Hematopoietic multipotent progenitor cell (in vitro differentiated cells): ENCODE data around the gene ZMYND15. TPM values are rescaled to one million over a fixed set of nuclear protein-coding genes. Genes with fewer than 3 reads are reported as not detected.
A peak's percentile ranks its signal among the peaks of the same experiment; 100 is the strongest.

Experiments
- DNase-seq, 3 donors: peaks; one replicate each; pipeline ENCODE4 v3.0.0-alpha.2; 2011 to 2015; ENCODE audit warnings: low read depth in 2 of 3, low spot score in 2 of 3
- total RNA-seq: library from RNA; depleted of rRNA; stranded (reverse); fragments of >200 nt; gene quantifications from one replicate; pipeline ENCODE4 v1.2.3, GENCODE V29; 2012

ZMYND15 gene
- total RNA-seq, 1 donor, result under 0.01 TPM

DNA sequence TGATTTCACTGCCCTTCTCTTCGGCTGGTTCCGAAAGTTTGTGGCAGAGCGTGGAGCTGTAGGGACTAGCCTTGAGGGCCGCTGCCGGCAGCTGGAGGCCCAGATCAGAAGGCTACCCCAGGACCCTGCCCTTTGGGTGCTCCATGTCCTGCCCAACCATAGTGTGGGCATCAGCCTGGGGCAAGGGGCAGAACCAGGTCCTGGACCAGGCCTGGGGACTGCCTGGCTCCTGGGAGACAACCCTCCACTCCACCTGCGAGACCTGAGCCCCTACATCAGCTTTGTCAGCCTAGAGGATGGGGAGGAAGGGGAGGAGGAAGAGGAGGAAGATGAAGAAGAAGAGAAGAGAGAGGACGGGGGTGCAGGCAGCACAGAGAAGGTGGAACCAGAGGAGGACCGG, 951 bp downstream of the ZMYND15 start:
- no peak for DNase-seq

DNA sequence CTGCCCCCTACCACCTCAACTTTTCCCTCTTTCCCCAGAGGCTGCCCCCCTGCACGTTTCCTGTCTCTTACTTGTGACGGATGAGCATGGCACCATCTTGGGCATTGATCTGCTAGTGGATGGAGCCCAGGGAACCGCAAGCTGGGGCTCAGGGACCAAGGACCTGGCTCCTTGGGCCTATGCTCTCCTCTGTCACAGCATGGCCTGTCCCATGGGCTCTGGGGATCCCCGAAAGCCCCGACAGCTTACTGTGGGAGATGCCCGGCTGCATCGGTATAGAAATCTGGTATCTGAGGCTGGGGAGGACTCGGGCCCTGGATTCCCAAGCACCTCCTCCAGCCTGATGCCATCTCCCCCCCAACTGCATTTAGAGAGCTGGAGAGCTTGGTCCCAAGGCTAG, 1.9 kb downstream of the ZMYND15 start:
- no peak for DNase-seq

DNA sequence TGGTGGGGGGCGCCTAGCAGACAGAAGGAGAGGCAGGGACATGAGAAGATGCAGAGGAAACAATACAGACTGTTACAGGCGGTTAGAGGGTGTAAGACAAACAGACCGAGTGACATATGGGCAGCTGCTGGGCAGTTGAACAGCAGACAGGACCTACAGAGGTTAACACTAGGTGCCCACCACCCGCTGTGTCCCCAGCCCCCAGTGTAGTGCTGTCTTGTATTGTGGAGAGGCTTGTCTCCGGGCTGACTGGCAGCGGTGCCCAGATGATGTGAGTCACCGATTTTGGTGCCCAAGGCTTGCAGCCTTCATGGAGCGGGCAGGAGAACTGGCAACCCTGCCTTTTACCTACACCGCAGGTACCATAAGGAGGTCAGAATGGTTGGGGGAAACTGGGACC, 2.5 kb downstream of the ZMYND15 start:
- DNase-seq, result no peak

DNA sequence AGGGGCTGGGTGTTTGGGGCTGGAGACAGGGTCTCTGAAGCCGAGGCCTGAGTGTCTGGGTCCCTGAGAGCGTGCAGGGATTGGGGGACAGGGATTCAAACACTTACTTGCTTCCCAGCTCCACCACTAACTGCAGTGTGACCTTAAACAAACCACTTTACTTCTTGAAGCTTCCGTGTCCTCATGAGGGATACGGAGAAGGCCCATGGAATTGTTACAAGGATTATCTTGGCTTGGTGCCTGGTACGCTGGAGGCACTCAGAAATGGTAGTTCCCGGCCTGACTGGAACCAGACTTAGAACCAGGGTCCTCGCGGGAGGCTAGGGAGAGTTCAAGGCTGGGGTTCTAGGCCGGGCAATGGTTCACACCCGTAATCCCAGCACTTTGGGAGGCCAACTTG, 3.0 kb downstream of the ZMYND15 start:
- DNase-seq, result no peak

DNA sequence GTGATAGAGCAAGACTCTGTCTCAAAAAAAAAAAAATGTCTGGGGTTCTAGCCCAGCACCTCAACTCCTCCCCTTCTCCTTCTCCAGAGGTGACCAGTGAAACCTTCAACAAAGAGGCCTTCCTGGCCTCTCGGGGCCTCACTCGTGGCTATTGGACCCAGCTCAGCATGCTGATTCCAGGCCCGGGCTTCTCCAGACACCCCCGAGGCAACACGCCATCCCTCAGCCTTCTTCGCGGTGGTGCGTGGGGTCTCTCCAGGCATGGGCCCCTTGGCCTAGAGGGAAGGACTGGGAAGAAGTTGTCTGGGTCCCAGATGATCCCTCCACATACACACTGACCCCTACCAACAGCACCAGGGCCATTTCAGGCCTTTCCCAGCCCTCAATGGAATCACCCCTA, 3.6 kb downstream of the ZMYND15 start:
- DNase-seq, result no peak

DNA sequence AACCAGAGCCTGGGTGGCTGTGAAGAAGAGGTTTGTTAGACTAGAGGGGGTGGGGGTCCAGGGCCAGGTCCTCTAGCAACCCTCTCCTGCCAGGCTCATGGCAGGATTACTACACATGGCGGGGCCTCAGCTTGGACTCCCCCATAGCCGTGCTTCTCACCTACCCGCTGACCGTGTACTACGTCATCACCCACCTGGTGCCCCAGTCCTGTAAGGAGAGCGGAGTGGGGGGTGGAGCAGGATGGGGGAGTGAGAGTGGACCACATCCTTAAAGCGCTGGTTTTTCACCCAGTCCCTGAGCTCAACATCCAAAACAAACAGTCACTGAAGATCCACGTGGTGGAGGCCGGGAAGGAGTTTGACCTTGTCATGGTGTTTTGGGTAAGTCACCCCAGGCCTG, 4.3 kb downstream of the ZMYND15 start:
- DNase-seq, result no peak

DNA sequence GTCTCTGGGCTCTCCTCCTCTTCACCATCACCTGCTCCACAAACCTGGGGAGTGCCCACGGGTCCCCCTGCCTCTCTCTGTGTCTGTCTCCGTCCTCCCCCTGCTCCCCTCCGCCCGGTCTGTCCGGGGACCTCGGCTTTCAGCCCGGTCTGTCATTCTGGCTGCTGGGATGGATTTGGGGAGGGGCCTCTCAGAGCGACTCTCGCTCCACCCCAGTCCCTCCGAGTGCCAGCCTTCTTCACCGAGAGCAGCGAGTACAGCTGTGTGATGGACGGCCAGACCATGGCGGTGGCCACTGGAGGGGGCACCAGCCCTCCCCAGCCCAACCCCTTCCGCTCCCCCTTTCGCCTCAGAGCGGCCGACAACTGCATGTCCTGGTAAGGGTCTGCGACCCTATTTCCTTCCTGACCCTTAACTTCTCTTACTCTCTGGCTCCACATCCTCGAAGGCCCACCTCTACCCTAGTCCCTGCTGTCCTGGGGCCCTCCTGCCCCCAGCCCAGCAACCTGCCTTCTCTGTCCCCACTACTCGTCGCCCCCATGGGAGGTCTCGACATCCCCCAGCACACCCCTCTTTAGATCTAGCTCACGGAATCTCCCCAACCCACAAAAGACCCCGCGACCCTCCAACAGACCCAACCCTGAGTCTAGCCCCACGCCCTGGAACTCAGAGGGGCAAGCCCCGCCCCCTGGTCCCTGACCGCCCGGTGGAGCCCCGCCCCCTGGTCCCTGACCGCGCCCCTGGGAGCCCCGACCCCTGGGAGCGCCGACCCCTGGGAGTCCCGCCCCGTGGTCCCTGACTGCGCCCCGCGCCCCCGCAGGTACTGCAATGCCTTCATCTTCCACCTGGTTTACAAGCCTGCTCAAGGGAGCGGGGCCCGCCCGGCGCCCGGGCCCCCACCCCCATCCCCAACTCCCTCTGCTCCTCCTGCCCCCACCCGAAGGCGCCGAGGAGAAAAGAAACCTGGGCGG, 5.7 kb downstream of the ZMYND15 start:
- DNase-seq, result no peak

DNA sequence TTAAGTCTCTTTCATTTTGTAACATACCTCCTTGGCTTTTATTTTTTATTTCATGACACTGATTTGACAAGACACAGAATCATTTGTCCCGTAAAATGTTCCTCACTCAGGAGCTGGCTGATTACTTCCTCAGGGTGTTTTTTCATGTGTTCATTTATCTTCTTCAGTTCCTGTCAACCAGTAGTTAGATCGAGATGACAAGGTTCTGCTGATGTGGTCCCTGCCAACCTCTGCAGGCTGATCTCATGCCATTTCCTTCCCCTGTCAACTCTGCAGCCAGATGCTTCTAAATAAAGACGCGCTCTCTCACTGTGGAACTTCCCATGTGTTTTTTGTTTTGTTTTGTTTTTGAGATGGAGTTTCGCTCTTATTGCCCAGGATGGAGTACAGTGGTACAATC, 8.2 kb downstream of the ZMYND15 start:
- peak in 2 of 3 donors; percentile 64 to 79 for DNase-seq

DNA sequence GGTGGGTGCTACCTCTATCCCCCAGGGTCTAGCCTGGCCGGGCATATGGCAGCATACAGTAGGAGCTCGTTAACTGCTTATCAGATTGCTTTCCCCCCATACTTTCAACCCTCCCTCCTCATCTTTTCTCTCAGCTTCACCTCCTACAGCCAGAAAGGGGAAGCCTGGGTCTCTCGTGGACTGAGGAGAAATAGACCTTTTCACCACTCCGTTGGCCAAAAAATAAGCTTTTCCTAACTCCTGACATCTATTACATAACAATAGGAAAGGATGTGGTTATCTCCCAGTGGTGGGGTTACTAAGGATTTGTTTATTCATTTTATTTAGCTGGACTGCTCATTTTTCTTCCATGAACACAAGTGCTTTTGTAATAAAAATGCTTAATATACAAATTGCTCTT, 9.1 kb downstream of the ZMYND15 start:
- peak in 1 of 3 donors; percentile 25 for DNase-seq

DNA sequence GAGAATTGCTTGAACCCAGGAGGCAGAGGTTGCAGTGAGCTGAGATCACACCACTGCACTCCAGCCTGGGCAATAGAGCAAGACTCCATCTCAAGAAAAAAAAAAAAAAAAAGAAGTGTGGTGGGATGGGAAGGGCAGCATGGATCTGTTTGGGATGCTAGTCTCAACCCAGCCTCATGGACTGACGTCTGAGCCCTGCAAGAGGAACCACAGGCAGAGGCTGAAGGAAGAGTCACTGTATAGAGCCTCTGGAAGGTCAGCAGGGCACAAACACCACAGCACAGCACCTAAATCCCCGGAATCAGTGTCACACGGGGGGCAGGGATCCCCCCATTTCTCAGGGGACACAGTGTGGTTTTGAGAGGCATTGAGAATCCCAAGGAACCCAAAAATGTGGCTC, 11.0 kb downstream of the ZMYND15 start:
- DNase-seq, result no peak

DNA sequence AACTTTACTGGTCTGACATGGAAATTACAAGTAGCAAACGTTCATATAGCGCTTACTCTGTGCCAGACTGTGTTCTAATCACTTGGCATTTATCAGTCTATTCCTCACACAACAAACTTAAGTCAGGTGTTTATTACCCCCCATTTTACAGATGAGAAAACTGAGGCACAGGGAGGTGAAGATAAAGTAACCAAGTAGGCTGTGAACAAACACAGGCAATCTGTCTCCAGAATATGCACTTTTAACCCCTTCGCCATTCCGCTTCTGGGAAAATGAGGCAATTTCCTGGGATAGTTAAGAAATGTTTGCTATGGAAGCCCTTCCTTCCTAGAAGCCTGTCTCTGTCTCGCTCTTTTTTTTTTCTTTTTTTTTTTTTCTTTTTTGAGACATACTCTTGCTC, 12.3 kb downstream of the ZMYND15 start:
- no peak for DNase-seq

DNA sequence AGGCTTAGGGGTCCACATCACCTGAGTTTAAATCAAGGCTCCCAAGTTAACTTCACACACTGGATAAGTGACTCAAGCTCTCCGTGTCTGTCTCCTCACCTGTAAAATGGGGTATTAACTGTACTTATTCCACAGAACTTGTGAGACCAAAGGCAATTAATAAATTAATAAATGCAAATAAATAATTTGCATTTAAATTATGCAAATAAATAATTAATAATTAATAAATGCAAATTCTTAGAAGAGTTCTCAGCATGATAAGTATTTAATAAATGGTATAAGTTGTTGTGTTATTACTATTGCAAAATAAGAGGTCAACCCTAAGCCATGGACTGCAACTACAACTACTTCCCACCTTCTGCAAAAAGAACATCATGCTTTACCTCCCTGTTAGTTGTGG, 13.8 kb downstream of the ZMYND15 start:
- no peak for DNase-seq

DNA sequence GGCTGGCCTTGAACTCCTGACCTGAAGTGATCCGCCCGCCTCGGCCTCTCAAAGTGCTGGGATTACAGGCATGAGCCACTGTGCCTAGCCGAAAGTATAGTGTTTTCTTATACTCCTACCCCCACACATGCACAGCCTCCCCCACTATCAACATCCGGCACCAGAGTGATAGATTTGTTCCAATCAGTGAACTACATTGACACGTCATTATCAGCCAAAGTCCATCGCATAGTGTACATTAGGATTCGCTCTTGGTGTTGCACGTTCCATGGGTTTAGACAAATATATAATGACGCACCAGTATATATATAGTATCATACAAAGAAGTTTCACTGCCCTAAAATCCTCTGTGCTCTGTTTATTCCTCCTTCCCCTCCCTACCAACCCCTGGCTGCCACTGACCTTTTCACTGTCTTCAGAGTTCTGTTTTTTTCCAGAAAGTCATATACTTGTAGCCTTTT, 20.2 kb downstream of the ZMYND15 start:
- no peak for DNase-seq

DNA sequence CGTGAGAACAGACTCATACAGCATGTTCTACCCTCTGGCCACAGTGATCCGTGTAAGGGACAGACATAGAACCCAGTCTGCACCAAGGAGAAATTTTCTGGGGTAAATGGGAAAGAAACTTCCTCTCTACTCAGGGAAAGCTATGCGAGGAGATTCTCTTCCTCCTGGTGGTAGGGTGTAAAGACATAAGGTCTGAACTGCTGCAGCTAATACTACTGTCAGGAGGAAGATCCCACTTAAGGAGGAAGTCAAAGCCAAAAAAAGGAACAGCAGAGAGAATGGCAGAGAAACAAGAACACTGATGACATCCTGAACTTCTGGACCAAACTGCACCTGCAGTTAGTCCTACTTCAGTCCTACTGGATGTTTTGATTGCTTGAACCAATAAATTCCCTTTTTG, 25.0 kb downstream of the ZMYND15 start:
- DNase-seq, result peak in 1 of 3 donors; percentile 21

DNA sequence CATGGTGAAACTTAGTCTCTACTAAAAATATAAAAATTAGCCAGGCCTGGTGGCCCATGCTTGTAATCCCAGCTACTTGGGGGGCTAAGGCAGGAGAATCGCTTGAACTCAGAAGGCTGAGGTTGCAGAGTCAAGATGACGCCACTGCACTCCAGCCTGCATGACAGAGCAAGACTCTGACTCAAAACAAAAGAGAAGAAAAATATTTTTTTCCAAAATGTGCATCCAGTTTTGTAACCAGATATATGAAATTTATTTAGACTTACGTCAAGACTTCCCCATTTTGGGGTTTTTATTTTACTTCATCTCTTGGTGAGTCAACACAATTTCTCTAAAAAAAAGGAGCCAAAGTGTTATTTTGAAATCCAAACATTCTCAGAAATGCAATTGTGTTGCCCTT, 26.6 kb downstream of the ZMYND15 start:
- DNase-seq, result peak in 1 of 3 donors; percentile 70

DNA sequence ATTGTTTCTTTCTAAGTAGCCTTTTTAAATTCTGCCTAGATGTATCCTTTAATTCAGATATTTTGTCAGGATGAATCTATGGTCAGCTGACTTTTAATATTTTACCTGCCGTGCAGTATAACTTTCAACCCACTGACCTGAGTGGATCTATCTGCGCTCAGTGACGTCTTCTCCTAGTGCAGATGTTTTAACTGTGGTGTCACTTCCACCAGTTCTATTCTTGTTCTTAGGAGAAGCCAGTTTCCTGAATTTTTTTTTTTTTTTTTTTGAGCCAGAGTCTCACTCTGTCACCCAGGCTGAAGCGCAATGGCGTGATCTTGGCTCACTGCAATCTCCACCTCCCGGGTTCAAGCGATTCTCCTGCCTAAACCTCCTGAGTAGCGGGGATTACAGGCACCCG, 27.1 kb downstream of the ZMYND15 start:
- DNase-seq, result no peak

DNA sequence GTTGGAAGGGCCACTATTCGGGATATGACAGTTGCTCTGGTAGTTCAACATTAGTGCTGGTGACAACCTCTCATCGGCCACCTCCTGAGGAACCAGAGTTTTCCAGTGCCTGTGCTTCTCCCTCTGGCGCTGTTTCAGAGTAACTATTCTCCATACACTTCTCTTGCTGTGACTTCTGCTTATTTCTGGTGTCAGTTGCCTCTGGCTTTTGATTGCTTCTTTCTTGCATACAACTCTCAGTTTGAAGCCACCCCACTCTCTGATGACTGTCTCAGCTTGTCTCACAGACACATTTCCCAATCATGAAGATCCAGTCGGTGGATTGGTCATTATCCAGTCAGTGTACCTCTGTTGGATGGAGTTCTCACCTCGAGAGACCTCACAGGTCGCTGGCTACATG, 28.7 kb downstream of the ZMYND15 start:
- no peak for DNase-seq

DNA sequence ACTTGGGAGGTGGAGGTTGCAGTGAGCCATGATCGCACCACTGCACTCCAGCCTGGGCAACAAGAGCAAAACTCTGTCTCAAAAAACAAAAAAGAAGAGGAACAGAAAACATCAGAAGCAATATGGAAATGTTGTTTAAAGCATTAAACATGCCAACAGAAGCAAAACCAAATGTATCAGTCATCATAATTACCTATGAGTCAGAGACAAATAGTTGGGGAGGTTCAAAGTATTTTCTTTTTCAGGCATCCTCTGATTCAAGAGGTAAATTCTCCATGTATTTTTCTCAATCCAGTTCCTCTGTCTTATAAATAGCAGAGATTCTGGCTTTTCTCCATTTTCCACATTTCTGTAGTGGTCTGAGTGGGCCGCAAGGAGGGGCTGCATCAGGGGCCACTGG, 30.0 kb downstream of the ZMYND15 start:
- no peak for DNase-seq

DNA sequence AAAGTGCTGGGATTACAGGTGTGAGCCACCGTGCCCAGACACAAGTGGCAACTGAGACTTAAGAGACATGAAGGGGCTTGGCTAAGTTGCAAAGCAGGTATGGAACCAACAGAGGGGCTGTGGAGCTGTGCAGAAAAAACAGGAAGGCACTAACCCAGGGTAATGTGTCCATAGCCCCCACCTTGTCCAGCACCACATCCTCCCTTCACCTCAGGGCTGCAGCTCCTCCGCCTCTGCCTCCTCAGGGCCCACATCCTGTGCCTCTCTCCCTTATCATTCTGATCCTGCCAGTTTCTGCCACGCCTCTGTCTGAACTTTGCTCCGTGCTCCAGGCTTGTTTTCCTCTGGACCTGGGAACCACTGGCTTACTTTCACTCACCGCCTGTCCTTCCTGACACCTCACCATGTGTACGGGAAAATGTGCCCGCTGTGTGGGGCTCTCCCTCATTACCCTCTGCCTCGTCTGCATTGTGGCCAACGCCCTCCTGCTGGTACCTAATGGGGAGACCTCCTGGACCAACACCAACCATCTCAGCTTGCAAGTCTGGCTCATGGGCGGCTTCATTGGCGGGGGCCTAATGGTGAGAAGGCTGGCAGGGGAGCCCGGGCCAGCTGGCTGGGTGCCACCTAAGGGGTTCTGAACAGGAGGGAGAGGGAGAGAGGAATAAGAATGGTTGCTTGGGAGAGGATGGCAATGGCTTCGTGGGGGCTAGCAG, 32.0 kb downstream of the ZMYND15 start, which contains the start of gene TM4SF5:
TSS of gene TM4SF5 (plus strand) at position 368 of the 716 bp plus-strand sequence. CDS start at position 405, 37 bp downstream.
- no peak for DNase-seq

DNA sequence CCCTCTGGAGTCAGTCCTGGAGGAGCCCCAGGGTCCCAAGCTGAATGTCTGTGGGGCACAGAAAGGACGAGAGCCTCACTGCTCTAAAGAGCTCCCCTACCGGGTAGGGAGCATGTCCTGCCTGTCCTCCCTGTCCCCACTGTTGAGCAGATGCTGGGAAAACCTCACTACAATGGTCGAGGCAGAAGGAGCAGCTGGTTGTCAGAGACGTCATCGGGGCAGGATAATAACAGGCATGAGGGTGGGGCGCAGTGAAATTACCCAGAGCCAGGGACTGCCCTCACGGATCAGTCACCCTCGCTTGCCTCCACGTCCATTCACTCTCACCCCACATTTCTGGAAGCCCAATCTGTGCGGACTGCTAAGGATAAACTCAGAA, 32.6 kb downstream of the ZMYND15 start:
- DNase-seq, result no peak

DNA sequence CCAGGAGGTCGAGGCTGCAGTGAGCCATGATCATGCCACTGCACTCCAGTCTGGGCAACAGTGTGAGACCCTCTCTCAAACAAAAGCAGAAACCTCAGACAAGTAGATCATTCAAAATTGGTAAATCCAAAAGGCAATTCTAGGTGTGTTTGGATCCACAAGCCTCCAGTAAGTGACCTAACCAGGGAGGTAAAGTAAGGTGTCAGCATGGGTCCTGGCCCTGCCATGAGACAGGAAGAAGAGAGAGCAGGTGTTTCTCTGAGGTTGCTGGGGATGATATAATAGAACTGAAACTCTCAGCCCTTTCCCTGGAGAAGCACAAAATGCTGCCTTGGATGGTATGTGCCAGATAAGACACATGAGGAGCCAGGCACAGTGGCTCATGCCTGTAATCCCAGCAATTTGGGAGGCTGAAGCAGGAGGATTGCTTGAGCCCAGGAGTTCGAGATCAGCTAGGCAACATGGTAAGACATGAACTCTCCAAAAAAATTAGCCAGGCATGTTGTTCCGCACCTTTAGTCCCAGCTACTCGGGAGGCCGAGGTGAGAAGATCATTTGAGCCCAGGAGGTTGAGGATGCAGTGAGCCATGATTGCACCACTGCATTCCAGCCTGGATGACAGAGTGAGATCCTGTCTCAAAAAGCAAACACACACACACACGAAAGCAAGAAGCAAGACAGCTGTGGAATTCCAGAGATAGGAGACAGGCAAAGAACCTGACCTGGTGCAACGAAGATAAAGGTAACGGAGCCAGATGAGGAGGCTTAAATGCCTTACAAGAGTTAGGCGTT, 38.5 kb downstream of the ZMYND15 start:
- no peak for DNase-seq
